ENCODE measurements around the gene ATXN7L1. TPM values are rescaled to one million over a fixed set of nuclear protein-coding genes. Genes with fewer than 3 reads are reported as not detected.

ATXN7L1 gene
- total and polyA plus RNA-seq, 2 donors: 7.2 to 7.8 TPM

- Histone ChIP-seq H3K27ac (ENCODE audit: low read depth in 1 of 2, low read length in 1 of 2) (no peak overlapping the region), H3K36me3 (ENCODE audit: control insufficient read depth in 2 of 2, insufficient read depth in 2 of 2, low read length in 1 of 2) (peaks cover 40 to 48% of the 10 kb centered on the region in 2 donors), H3K27me3 (ENCODE audit: control insufficient read depth in 2 of 2, insufficient read depth in 1 of 2, low read length in 1 of 2) (no peaks in the 10 kb centered on the region), H3K4me1 (ENCODE audit: control insufficient read depth in 2 of 2, insufficient read depth in 2 of 2, low read length in 2 of 2) (peaks cover 3 to 4% of the 10 kb centered on the region in 2 donors), H3K9me3 (ENCODE audit: control insufficient read depth in 2 of 2, insufficient read depth in 1 of 2, low read length in 1 of 2) (peaks cover 0 to 2% of the 10 kb centered on the region in 2 donors), H3K4me3 (ENCODE audit: low read length in 2 of 2) (no peak overlapping the region)
- no peak for DNase-seq (ENCODE audit: low read depth in 6 of 9, low spot score in 9 of 9)
- WGBS: 98% methylated on average over 7 of the region's 7 CpGs
Observed at GRCh38 chr7:105665684-105666083, 210.7 kb downstream of the ATXN7L1 start.

GRCh38 chr7:105664816-105665525 is 211.4 kb downstream of the ATXN7L1 start:
- WGBS: 94% methylated on average over 8 of the region's 8 CpGs
- Histone ChIP-seq H3K4me3 (ENCODE audit: low read length in 2 of 2) (no peak overlapping the region), H3K27ac (ENCODE audit: low read depth in 1 of 2, low read length in 1 of 2) (no peak overlapping the region), H3K27me3 (ENCODE audit: control insufficient read depth in 2 of 2, insufficient read depth in 1 of 2, low read length in 1 of 2) (no peaks in the 10 kb centered on the region), H3K9me3 (ENCODE audit: control insufficient read depth in 2 of 2, insufficient read depth in 1 of 2, low read length in 1 of 2) (peaks cover 0 to 2% of the 10 kb centered on the region in 2 donors), H3K4me1 (ENCODE audit: control insufficient read depth in 2 of 2, insufficient read depth in 2 of 2, low read length in 2 of 2) (peaks cover 3 to 4% of the 10 kb centered on the region in 2 donors), H3K36me3 (ENCODE audit: control insufficient read depth in 2 of 2, insufficient read depth in 2 of 2, low read length in 1 of 2) (peaks cover 43 to 53% of the 10 kb centered on the region in 2 donors)
- no peak for DNase-seq (ENCODE audit: low read depth in 6 of 9, low spot score in 9 of 9)

GRCh38 chr7:105662998-105663397 is 213.4 kb downstream of the ATXN7L1 start:
- H3K9me3 ChIP-seq (ENCODE audit: control insufficient read depth in 2 of 2, insufficient read depth in 1 of 2, low read length in 1 of 2): peaks cover 0 to 2% of the 10 kb centered on the region in 2 donors
- peaks cover 3 to 4% of the 10 kb centered on the region in 2 donors for H3K4me1 ChIP-seq (ENCODE audit: control insufficient read depth in 2 of 2, insufficient read depth in 2 of 2, low read length in 2 of 2)
- WGBS: 96% methylated on average over 7 of the region's 7 CpGs
- peaks cover 53 to 60% of the 10 kb centered on the region in 2 donors for H3K36me3 ChIP-seq (ENCODE audit: control insufficient read depth in 2 of 2, insufficient read depth in 2 of 2, low read length in 1 of 2)
- H3K27me3 ChIP-seq (ENCODE audit: control insufficient read depth in 2 of 2, insufficient read depth in 1 of 2, low read length in 1 of 2): no peaks in the 10 kb centered on the region
- H3K4me3 ChIP-seq (ENCODE audit: low read length in 2 of 2): no peak overlapping the region
- DNase-seq (ENCODE audit: low read depth in 6 of 9, low spot score in 9 of 9): no peak
- H3K27ac ChIP-seq (ENCODE audit: low read depth in 1 of 2, low read length in 1 of 2): no peak overlapping the region

GRCh38 chr7:105661625-105662024 is 214.8 kb downstream of the ATXN7L1 start:
- Histone ChIP-seq H3K27me3 (ENCODE audit: control insufficient read depth in 2 of 2, insufficient read depth in 1 of 2, low read length in 1 of 2) (no peaks in the 10 kb centered on the region), H3K4me1 (ENCODE audit: control insufficient read depth in 2 of 2, insufficient read depth in 2 of 2, low read length in 2 of 2) (peaks cover 0 to 2% of the 10 kb centered on the region in 2 donors), H3K27ac (ENCODE audit: low read depth in 1 of 2, low read length in 1 of 2) (no peak overlapping the region), H3K36me3 (ENCODE audit: control insufficient read depth in 2 of 2, insufficient read depth in 2 of 2, low read length in 1 of 2) (peaks cover 53 to 67% of the 10 kb centered on the region in 2 donors), H3K4me3 (ENCODE audit: low read length in 2 of 2) (no peak overlapping the region), H3K9me3 (ENCODE audit: control insufficient read depth in 2 of 2, insufficient read depth in 1 of 2, low read length in 1 of 2) (peaks cover 0 to 2% of the 10 kb centered on the region in 2 donors)
- WGBS: 96% methylated on average over 6 of the region's 6 CpGs
- DNase-seq (ENCODE audit: low read depth in 6 of 9, low spot score in 9 of 9): no peak

GRCh38 chr7:105656922-105657521 is 219.4 kb downstream of the ATXN7L1 start:
- H3K4me1 ChIP-seq (ENCODE audit: control insufficient read depth in 2 of 2, insufficient read depth in 2 of 2, low read length in 2 of 2): no peaks in the 10 kb centered on the region
- no peak overlapping the region for H3K4me3 ChIP-seq (ENCODE audit: low read length in 2 of 2)
- H3K27ac ChIP-seq (ENCODE audit: low read depth in 1 of 2, low read length in 1 of 2): no peak overlapping the region
- no peaks in the 10 kb centered on the region for H3K9me3 ChIP-seq (ENCODE audit: control insufficient read depth in 2 of 2, insufficient read depth in 1 of 2, low read length in 1 of 2)
- no peaks in the 10 kb centered on the region for H3K27me3 ChIP-seq (ENCODE audit: control insufficient read depth in 2 of 2, insufficient read depth in 1 of 2, low read length in 1 of 2)
- WGBS: 83% methylated on average over 7 of the region's 7 CpGs
- H3K36me3 ChIP-seq (ENCODE audit: control insufficient read depth in 2 of 2, insufficient read depth in 2 of 2, low read length in 1 of 2): peaks cover 54 to 55% of the 10 kb centered on the region in 2 donors
- DNase-seq (ENCODE audit: low read depth in 6 of 9, low spot score in 9 of 9): peak in 5 of 9 donors; percentile 38 to 72 (median 49)

GRCh38 chr7:105655500-105656380 is 220.7 kb downstream of the ATXN7L1 start:
- no peak overlapping the region for H3K27ac ChIP-seq (ENCODE audit: low read depth in 1 of 2, low read length in 1 of 2)
- no peaks in the 10 kb centered on the region for H3K27me3 ChIP-seq (ENCODE audit: control insufficient read depth in 2 of 2, insufficient read depth in 1 of 2, low read length in 1 of 2)
- DNase-seq (ENCODE audit: low read depth in 6 of 9, low spot score in 9 of 9): no peak
- peaks cover 55 to 56% of the 10 kb centered on the region in 2 donors for H3K36me3 ChIP-seq (ENCODE audit: control insufficient read depth in 2 of 2, insufficient read depth in 2 of 2, low read length in 1 of 2)
- no peaks in the 10 kb centered on the region for H3K4me1 ChIP-seq (ENCODE audit: control insufficient read depth in 2 of 2, insufficient read depth in 2 of 2, low read length in 2 of 2)
- H3K4me3 ChIP-seq (ENCODE audit: low read length in 2 of 2): no peak overlapping the region
- no peaks in the 10 kb centered on the region for H3K9me3 ChIP-seq (ENCODE audit: control insufficient read depth in 2 of 2, insufficient read depth in 1 of 2, low read length in 1 of 2)
- WGBS: 94% methylated on average over 17 of the region's 17 CpGs

GRCh38 chr7:105655067-105655466 is 221.3 kb downstream of the ATXN7L1 start:
- Histone ChIP-seq H3K9me3 (ENCODE audit: control insufficient read depth in 2 of 2, insufficient read depth in 1 of 2, low read length in 1 of 2) (no peaks in the 10 kb centered on the region), H3K36me3 (ENCODE audit: control insufficient read depth in 2 of 2, insufficient read depth in 2 of 2, low read length in 1 of 2) (peaks cover 57 to 59% of the 10 kb centered on the region in 2 donors), H3K27ac (ENCODE audit: low read depth in 1 of 2, low read length in 1 of 2) (no peak overlapping the region), H3K27me3 (ENCODE audit: control insufficient read depth in 2 of 2, insufficient read depth in 1 of 2, low read length in 1 of 2) (no peaks in the 10 kb centered on the region), H3K4me1 (ENCODE audit: control insufficient read depth in 2 of 2, insufficient read depth in 2 of 2, low read length in 2 of 2) (no peaks in the 10 kb centered on the region), H3K4me3 (ENCODE audit: low read length in 2 of 2) (no peak overlapping the region)
- WGBS: 93% methylated on average over 3 of the region's 3 CpGs
- DNase-seq (ENCODE audit: low read depth in 6 of 9, low spot score in 9 of 9): no peak

- no peaks in the 10 kb centered on the region for H3K9me3 ChIP-seq (ENCODE audit: control insufficient read depth in 2 of 2, insufficient read depth in 1 of 2, low read length in 1 of 2)
- H3K27ac ChIP-seq (ENCODE audit: low read depth in 1 of 2, low read length in 1 of 2): no peak overlapping the region
- 98% methylated on average over 8 of the region's 8 CpGs for whole genome bisulfite sequencing
- peaks cover 53 to 59% of the 10 kb centered on the region in 2 donors for H3K36me3 ChIP-seq (ENCODE audit: control insufficient read depth in 2 of 2, insufficient read depth in 2 of 2, low read length in 1 of 2)
- no peaks in the 10 kb centered on the region for H3K27me3 ChIP-seq (ENCODE audit: control insufficient read depth in 2 of 2, insufficient read depth in 1 of 2, low read length in 1 of 2)
- no peaks in the 10 kb centered on the region for H3K4me1 ChIP-seq (ENCODE audit: control insufficient read depth in 2 of 2, insufficient read depth in 2 of 2, low read length in 2 of 2)
- DNase-seq (ENCODE audit: low read depth in 6 of 9, low spot score in 9 of 9): no peak
- no peak overlapping the region for H3K4me3 ChIP-seq (ENCODE audit: low read length in 2 of 2)
Observed at GRCh38 chr7:105654095-105654686, 222.2 kb downstream of the ATXN7L1 start.
